PC-9 (cell line): ENCODE results near the gene UMAD1. TPM values are rescaled to one million over a fixed set of nuclear protein-coding genes. Genes with fewer than 3 reads are reported as not detected.

ENCODE experiments used
- BruUV-seq: library from RNA; stranded (reverse); fragments of 400-500 nt; replicated peaks from 2 replicates; lab custom pipeline; 2021; lab: Mats Ljungman, UMichigan
- CTCF ChIA-PET: fragments of 300-600 bp; sonication (Branson Sonifier 250); formaldehyde crosslinking; loops from one replicate; lab custom pipeline; 2022; ENCODE audit warnings: antibody characterized with exemption; lab: Charles Lee
- POLR2A ChIA-PET: fragments of 300-600 bp; sonication (Branson Sonifier 250); formaldehyde crosslinking; loops from one replicate; lab custom pipeline; 2022; ENCODE audit warnings: antibody characterized with exemption; ENCODE audit not compliant: unreplicated experiment; lab: Charles Lee
- DNase-seq, 2 experiments: peaks; one replicate each; pipeline versions ENCODE4 v3.0.0 to v3.0.0-alpha.2; 2015 to 2022; ENCODE audit warnings: mixed read lengths in 1 of 2
- H2AFZ ChIP-seq: fragments of 200-600 bp; sonication (generic); 2 replicates; pipeline ENCODE4 v1.8.1; 2017; ENCODE audit warnings: antibody characterized with exemption
- H3F3A ChIP-seq: fragments of 200-600 bp; sonication (generic); 2 replicates; pipeline ENCODE4 v1.8.1; 2017; ENCODE audit warnings: antibody characterized with exemption, mild to moderate bottlenecking, low read depth; ENCODE audit not compliant: insufficient read depth
- H3K27ac ChIP-seq: fragments of 200-600 bp; sonication (generic); 2 replicates; pipeline ENCODE4 v1.6.1; 2016; ENCODE audit warnings: mixed run types
- H3K27me3 ChIP-seq: fragments of 200-600 bp; sonication (generic); 2 replicates; pipeline ENCODE4 v1.6.1; 2016; ENCODE audit warnings: low read depth, mixed run types; ENCODE audit not compliant: insufficient read depth
- H3K36me3 ChIP-seq: fragments of 200-600 bp; sonication (generic); 2 replicates; pipeline ENCODE4 v1.6.1; 2016; ENCODE audit warnings: low read depth, mixed run types
- H3K4me1 ChIP-seq: fragments of 200-600 bp; sonication (generic); replicated peaks from 2 replicates; pipeline ENCODE4 v1.6.1; 2016; ENCODE audit warnings: mixed run types; ENCODE audit not compliant: insufficient read depth
- H3K4me2 ChIP-seq: fragments of 200-600 bp; sonication (generic); 2 replicates; pipeline ENCODE4 v1.6.1; 2017; ENCODE audit warnings: mixed run types
- H3K4me3 ChIP-seq: fragments of 200-600 bp; sonication (generic); 2 replicates; pipeline ENCODE4 v1.6.1; 2016; ENCODE audit warnings: mixed run types
- H3K79me2 ChIP-seq: fragments of 200-600 bp; sonication (generic); 2 replicates; pipeline ENCODE4 v1.6.1; 2017; ENCODE audit warnings: low read depth, mixed run types
- H3K9me2 ChIP-seq: fragments of 200-600 bp; sonication (generic); 2 replicates; pipeline ENCODE4 v1.8.1; 2017; ENCODE audit warnings: mild to moderate bottlenecking; ENCODE audit not compliant: insufficient read depth
- H3K9me3 ChIP-seq: fragments of 200-600 bp; sonication (generic); 2 replicates; pipeline ENCODE4 v1.8.1; 2016; ENCODE audit warnings: low read depth; ENCODE audit not compliant: insufficient read depth
- H4K20me1 ChIP-seq: fragments of 200-600 bp; sonication (generic); 2 replicates; pipeline ENCODE4 v1.8.1; 2017; ENCODE audit not compliant: insufficient read depth
- EZH2 ChIP-seq: fragments of 200-600 bp; sonication (generic); IDR thresholded peaks from 2 replicates; pipeline ENCODE4 v1.8.0; 2017; ENCODE audit warnings: antibody characterized with exemption, low read depth
- intact Hi-C: fragments of 100-400 bp; cut with micrococcal nuclease; formaldehyde crosslinking; loops from one replicate; pipeline ENCODE4 v1.10.0; 2022; ENCODE audit not compliant: unreplicated experiment
- total RNA-seq: library from RNA; stranded (reverse); gene quantifications from 2 replicates; pipeline ENCODE4 v1.2.3, GENCODE V29; 2021
- TF ChIP-seq, protein P1 (sequence below): fragments of 200-600 bp; sonication (generic); conservative IDR thresholded peaks from 2 replicates; pipeline ENCODE4 v1.6.1; 2017; ENCODE audit warnings: mixed run types, antibody characterized with exemption, mild to moderate bottlenecking, moderate library complexity

Gene UMAD1
- total RNA-seq, 1 experiment from 2014 or later, result 20.5 TPM

GRCh38 chr7:7696458-7697119 lies 56.0 kb downstream of the UMAD1 start:
- Histone ChIP-seq H3K79me2 (no peaks in the 10 kb centered on the region), H3K9me3 (no peaks in the 10 kb centered on the region), H3F3A (0 out of 2 replicates have a peak, but pooled peaks cover 9% of the 10 kb centered on the region), H2AFZ (no peak overlapping the region), H3K9me2 (no peaks in the 10 kb centered on the region), H3K36me3 (no peaks in the 10 kb centered on the region), H3K4me2 (peak overlapping the region; percentile 15; the same call in 1 of the 2 replicates), H3K4me3 (no peak overlapping the region), H3K27ac (peak overlapping the region; percentile 10; the same call in 1 of the 2 replicates), H3K27me3 (no peaks in the 10 kb centered on the region), H3K4me1 (peaks cover 26% of the 10 kb centered on the region), H4K20me1 (no peaks in the 10 kb centered on the region)
- ChIA-PET CTCF (no interaction called here), POLR2A (no interaction called here)
- intact Hi-C loops, result no loop called here
- TF ChIP-seq EZH2, result no peak
- TF ChIP-seq, protein P1, sequence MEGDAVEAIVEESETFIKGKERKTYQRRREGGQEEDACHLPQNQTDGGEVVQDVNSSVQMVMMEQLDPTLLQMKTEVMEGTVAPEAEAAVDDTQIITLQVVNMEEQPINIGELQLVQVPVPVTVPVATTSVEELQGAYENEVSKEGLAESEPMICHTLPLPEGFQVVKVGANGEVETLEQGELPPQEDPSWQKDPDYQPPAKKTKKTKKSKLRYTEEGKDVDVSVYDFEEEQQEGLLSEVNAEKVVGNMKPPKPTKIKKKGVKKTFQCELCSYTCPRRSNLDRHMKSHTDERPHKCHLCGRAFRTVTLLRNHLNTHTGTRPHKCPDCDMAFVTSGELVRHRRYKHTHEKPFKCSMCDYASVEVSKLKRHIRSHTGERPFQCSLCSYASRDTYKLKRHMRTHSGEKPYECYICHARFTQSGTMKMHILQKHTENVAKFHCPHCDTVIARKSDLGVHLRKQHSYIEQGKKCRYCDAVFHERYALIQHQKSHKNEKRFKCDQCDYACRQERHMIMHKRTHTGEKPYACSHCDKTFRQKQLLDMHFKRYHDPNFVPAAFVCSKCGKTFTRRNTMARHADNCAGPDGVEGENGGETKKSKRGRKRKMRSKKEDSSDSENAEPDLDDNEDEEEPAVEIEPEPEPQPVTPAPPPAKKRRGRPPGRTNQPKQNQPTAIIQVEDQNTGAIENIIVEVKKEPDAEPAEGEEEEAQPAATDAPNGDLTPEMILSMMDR, result no peak
- DNase-seq, result no peak
- no TSS peak for BruUV-seq

DNA sequence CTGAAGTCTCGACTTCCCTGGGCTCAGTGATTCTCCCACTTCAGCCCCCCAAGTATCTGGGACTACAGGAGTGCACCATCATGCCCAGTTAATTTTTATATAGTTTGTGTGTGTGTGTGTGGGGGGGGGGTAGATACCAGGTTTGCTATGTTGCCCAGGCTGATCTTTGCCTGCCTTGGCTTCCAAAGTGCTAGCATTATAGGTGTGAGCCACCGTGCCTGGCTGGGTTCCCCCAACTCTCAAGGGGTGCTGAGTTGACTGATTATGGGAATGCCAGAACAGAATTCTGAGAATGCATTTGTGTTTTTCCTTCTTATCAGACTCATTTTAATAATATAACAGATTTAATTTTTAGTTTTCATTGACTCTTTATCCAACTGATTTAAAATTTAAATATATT lies 58.4 kb downstream of the UMAD1 start:
- POLR2A ChIA-PET, result interaction anchor here (0.8 to 0.9 kb wide), 2 partner anchors 18 to 1331 kb away, joined by 3 to 7 read pairs; no protein-coding TSS in a partner anchor
- Histone ChIP-seq H3K9me2 (no peaks in the 10 kb centered on the region), H4K20me1 (no peaks in the 10 kb centered on the region; the same call in 1 of the 2 replicates), H3K9me3 (no peaks in the 10 kb centered on the region), H3F3A (0 out of 2 replicates have a peak, but pooled peaks cover 5% of the 10 kb centered on the region), H2AFZ (no peak overlapping the region), H3K27ac (no peak overlapping the region), H3K36me3 (no peaks in the 10 kb centered on the region), H3K79me2 (no peaks in the 10 kb centered on the region), H3K4me3 (no peak overlapping the region), H3K4me2 (no peak overlapping the region), H3K4me1 (peaks cover 17% of the 10 kb centered on the region), H3K27me3 (no peaks in the 10 kb centered on the region)
- DNase-seq, result no peak
- BruUV-seq, result no TSS peak
- TF ChIP-seq, protein P1, result no peak
- no peak for TF ChIP-seq EZH2
- intact Hi-C loops, result no loop called here
- CTCF ChIA-PET, result no interaction called here

GRCh38 chr7:7699380-7699779 lies 58.8 kb downstream of the UMAD1 start:
- ChIA-PET POLR2A (interaction anchor here (0.6 to 0.8 kb wide), 2 partner anchors 17 to 1332 kb away, joined by 7 to 8 read pairs; no protein-coding TSS in a partner anchor), CTCF (no interaction called here)
- DNase-seq, result no peak
- Histone ChIP-seq H3K9me3 (no peaks in the 10 kb centered on the region), H3K27ac (no peak overlapping the region), H3K27me3 (no peaks in the 10 kb centered on the region), H3K4me3 (no peak overlapping the region), H3K36me3 (no peaks in the 10 kb centered on the region), H3F3A (0 out of 2 replicates have a peak, but pooled peaks cover under 1% of the 10 kb centered on the region), H4K20me1 (no peaks in the 10 kb centered on the region; the same call in 1 of the 2 replicates), H3K4me2 (no peak overlapping the region), H3K9me2 (no peaks in the 10 kb centered on the region), H2AFZ (no peak overlapping the region), H3K4me1 (peaks cover 12% of the 10 kb centered on the region), H3K79me2 (no peaks in the 10 kb centered on the region)
- intact Hi-C loops, result no loop called here
- TF ChIP-seq, protein P1, result no peak
- TF ChIP-seq EZH2, result no peak
- no TSS peak for BruUV-seq
